Measurements from ENCODE around the gene DYNLL1. TPM values are rescaled to one million over a fixed set of nuclear protein-coding genes. Genes with fewer than 3 reads are reported as not detected.

The DYNLL1 gene
- total and polyA plus RNA-seq, 2 of the 13 experiments (the other 11 are each of a cell fraction or from before 2014, with no cell fraction given): 271 to 294 TPM

DNA sequence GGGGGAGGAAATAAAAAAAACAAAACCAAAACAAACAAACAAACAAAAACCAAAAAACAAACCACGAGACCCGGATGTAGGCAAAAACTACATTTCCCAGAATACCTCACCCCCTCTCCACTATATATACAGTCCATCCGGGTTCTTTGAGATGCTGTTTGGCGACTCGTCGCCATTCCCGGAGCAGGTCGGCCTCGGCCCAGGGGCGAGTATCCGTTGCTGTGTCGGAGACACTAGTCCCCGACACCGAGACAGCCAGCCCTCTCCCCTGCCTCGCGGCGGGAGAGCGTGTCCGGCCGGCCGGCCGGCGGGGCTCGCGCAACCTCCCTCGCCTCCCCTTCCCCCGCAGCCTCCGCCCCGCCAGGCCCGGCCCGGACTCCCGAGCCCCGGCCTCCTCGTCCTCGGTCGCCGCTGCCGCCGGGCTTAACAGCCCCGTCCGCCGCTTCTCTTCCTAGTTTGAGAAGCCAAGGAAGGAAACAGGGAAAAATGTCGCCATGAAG lies 38.3 kb downstream of the DYNLL1 start, which contains the start of gene RNF10 (continued):
- TF ChIP-seq PAXIP1 (CRISPR knock-in tag; conservative IDR thresholded peaks at IDR 0.05) (no peak), ZFP36L2 (CRISPR knock-in tag; IDR thresholded peaks at IDR 0.05) (no peak), ZNF646 (CRISPR knock-in tag; IDR thresholded peaks at IDR 0.05) (no peak), NFIC (IDR thresholded peaks at IDR 0.05; ENCODE audit: low read length) (no peak), TFAP4 (IDR thresholded peaks at IDR 0.05; ENCODE audit: borderline replicate concordance, low read depth) (no peak)
- TF ChIP-seq, protein P1, sequence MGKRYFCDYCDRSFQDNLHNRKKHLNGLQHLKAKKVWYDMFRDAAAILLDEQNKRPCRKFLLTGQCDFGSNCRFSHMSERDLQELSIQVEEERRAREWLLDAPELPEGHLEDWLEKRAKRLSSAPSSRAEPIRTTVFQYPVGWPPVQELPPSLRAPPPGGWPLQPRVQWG (CRISPR knock-in tag; IDR thresholded peaks at IDR 0.05; ENCODE audit: borderline replicate concordance, low read depth): no peak
- TF ChIP-seq, protein P2, sequence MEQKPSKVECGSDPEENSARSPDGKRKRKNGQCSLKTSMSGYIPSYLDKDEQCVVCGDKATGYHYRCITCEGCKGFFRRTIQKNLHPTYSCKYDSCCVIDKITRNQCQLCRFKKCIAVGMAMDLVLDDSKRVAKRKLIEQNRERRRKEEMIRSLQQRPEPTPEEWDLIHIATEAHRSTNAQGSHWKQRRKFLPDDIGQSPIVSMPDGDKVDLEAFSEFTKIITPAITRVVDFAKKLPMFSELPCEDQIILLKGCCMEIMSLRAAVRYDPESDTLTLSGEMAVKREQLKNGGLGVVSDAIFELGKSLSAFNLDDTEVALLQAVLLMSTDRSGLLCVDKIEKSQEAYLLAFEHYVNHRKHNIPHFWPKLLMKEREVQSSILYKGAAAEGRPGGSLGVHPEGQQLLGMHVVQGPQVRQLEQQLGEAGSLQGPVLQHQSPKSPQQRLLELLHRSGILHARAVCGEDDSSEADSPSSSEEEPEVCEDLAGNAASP (CRISPR knock-in tag; IDR thresholded peaks at IDR 0.05; ENCODE audit: borderline replicate concordance): peak; percentile 36; the same call in 1 of the 2 replicates
- TF ChIP-seq, protein P3, sequence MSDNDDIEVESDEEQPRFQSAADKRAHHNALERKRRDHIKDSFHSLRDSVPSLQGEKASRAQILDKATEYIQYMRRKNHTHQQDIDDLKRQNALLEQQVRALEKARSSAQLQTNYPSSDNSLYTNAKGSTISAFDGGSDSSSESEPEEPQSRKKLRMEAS (IDR thresholded peaks at IDR 0.05): peak; percentile 40
- TF ChIP-seq, protein P4, sequence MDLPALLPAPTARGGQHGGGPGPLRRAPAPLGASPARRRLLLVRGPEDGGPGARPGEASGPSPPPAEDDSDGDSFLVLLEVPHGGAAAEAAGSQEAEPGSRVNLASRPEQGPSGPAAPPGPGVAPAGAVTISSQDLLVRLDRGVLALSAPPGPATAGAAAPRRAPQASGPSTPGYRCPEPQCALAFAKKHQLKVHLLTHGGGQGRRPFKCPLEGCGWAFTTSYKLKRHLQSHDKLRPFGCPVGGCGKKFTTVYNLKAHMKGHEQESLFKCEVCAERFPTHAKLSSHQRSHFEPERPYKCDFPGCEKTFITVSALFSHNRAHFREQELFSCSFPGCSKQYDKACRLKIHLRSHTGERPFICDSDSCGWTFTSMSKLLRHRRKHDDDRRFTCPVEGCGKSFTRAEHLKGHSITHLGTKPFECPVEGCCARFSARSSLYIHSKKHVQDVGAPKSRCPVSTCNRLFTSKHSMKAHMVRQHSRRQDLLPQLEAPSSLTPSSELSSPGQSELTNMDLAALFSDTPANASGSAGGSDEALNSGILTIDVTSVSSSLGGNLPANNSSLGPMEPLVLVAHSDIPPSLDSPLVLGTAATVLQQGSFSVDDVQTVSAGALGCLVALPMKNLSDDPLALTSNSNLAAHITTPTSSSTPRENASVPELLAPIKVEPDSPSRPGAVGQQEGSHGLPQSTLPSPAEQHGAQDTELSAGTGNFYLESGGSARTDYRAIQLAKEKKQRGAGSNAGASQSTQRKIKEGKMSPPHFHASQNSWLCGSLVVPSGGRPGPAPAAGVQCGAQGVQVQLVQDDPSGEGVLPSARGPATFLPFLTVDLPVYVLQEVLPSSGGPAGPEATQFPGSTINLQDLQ (CRISPR knock-in tag; IDR thresholded peaks at IDR 0.05): no peak
